HEK293 (cell line): ENCODE data around the gene N4BP2L2.

ENCODE experiments used
- CTCF ChIA-PET: fragments of 350-600 bp; formaldehyde crosslinking; extraction: SDS; loops from one replicate; lab custom pipeline; 2021; ENCODE audit warnings: antibody characterized with exemption; lab: Yijun Ruan, JAX
- POLR2A ChIA-PET: fragments of 300-600 bp; formaldehyde crosslinking; extraction: SDS; loops from one replicate; lab custom pipeline; 2020; ENCODE audit warnings: antibody characterized with exemption, inconsistent platforms; lab: Yijun Ruan, JAX
- H3K27ac ChIP-seq: fragments of 200-500 bp; sonication (Bioruptor generic); 2 replicates; pipeline ENCODE4 v1.5.1; 2014; ENCODE audit warnings: low read depth, low read length, control low read depth, inconsistent platforms; ENCODE audit errors: extremely low read depth
- H3K36me3 ChIP-seq, 2 experiments: fragments of 200-500 bp in 1 of 2; sonication (Bioruptor generic) in 1 of 2; 1 replicate in 1 of 2; 2 replicates in 1 of 2; pipeline ENCODE4 v1.5.1; 2014 to 2017; ENCODE audit warnings: inconsistent platforms in 2 of 2, low read length in 2 of 2; ENCODE audit not compliant: control insufficient read depth in 2 of 2, insufficient read depth in 1 of 2
- H3K4me1 ChIP-seq: fragments of 200-500 bp; sonication (Bioruptor generic); 2 replicates; pipeline ENCODE4 v1.5.1; 2014; ENCODE audit warnings: mild to moderate bottlenecking, low read length, inconsistent platforms; ENCODE audit not compliant: control insufficient read depth, insufficient read depth
- H3K4me3 ChIP-seq: 2 replicates; pipeline ENCODE4 v1.5.1; 2011; ENCODE audit warnings: low read depth, mild to moderate bottlenecking, control low read depth, low read length, moderate library complexity
- H3K9me3 ChIP-seq: fragments of 200-500 bp; sonication (Bioruptor generic); 2 replicates; pipeline ENCODE4 v1.5.1; 2014; ENCODE audit warnings: low read depth, low read length, inconsistent platforms; ENCODE audit not compliant: control insufficient read depth, insufficient read depth
- ELK4 ChIP-seq: IDR thresholded peaks from 2 replicates; pipeline ENCODE4 v1.6.1; 2011; ENCODE audit warnings: mild to moderate bottlenecking, low read depth, low read length, borderline replicate concordance
- KLF10 ChIP-seq: fragments of 450-650 bp; IDR thresholded peaks from 2 replicates; pipeline ENCODE4 v1.5.1; 2018; ENCODE audit warnings: missing biosample characterization, mild to moderate bottlenecking, missing genetic modification characterization
- KLF17 ChIP-seq: fragments of 450-650 bp; formaldehyde crosslinking; IDR thresholded peaks from 2 replicates; pipeline ENCODE4 v1.5.1; 2016; ENCODE audit warnings: missing biosample characterization, missing genetic modification characterization
- OVOL3 ChIP-seq: fragments of 450-650 bp; formaldehyde crosslinking; IDR thresholded peaks from 2 replicates; pipeline ENCODE4 v1.5.1; 2016; ENCODE audit warnings: missing biosample characterization, missing genetic modification characterization
- ZBTB1 ChIP-seq: fragments of 450-650 bp; formaldehyde crosslinking; IDR thresholded peaks from 2 replicates; pipeline ENCODE4 v1.5.1; 2016; ENCODE audit warnings: missing biosample characterization, missing genetic modification characterization
- ZBTB21 ChIP-seq: fragments of 450-650 bp; formaldehyde crosslinking; IDR thresholded peaks from 2 replicates; pipeline ENCODE4 v1.5.1; 2017; ENCODE audit warnings: missing biosample characterization, missing genetic modification characterization
- ZBTB26 ChIP-seq: fragments of 450-650 bp; formaldehyde crosslinking; optimal IDR thresholded peaks from 2 replicates; pipeline ENCODE3; 2016; ENCODE audit warnings: missing biosample characterization, mild to moderate bottlenecking, missing genetic modification characterization
- ZFP37 ChIP-seq: fragments of 450-650 bp; formaldehyde crosslinking; IDR thresholded peaks from 2 replicates; pipeline ENCODE4 v1.5.1; 2016; ENCODE audit warnings: missing biosample characterization, missing genetic modification characterization
- ZNF114 ChIP-seq: fragments of 450-650 bp; formaldehyde crosslinking; IDR thresholded peaks from 2 replicates; pipeline ENCODE4 v1.5.0; 2017; ENCODE audit warnings: missing biosample characterization, missing genetic modification characterization
- ZNF121 ChIP-seq: fragments of 450-650 bp; formaldehyde crosslinking; IDR thresholded peaks from 2 replicates; pipeline ENCODE4 v1.5.1; 2016; ENCODE audit warnings: missing biosample characterization, missing genetic modification characterization
- ZNF169 ChIP-seq: fragments of 450-650 bp; formaldehyde crosslinking; IDR thresholded peaks from 2 replicates; pipeline ENCODE4 v1.5.1; 2016; ENCODE audit warnings: missing biosample characterization, missing genetic modification characterization
- ZNF18 ChIP-seq: fragments of 450-650 bp; formaldehyde crosslinking; IDR thresholded peaks from 2 replicates; pipeline ENCODE4 v1.5.1; 2016; ENCODE audit warnings: missing biosample characterization, missing genetic modification characterization
- ZNF184 ChIP-seq: fragments of 450-650 bp; IDR thresholded peaks from 2 replicates; pipeline ENCODE4 v1.5.1; 2018; ENCODE audit warnings: missing biosample characterization, mild to moderate bottlenecking, missing genetic modification characterization
- ZNF202 ChIP-seq: fragments of 450-650 bp; formaldehyde crosslinking; IDR thresholded peaks from 2 replicates; pipeline ENCODE4 v1.5.1; 2016; ENCODE audit warnings: missing biosample characterization, missing genetic modification characterization, borderline replicate concordance
- ZNF23 ChIP-seq: fragments of 450-650 bp; formaldehyde crosslinking; IDR thresholded peaks from 2 replicates; pipeline ENCODE4 v1.5.1; 2016; ENCODE audit warnings: missing biosample characterization, missing genetic modification characterization, borderline replicate concordance
- ZNF394 ChIP-seq: fragments of 450-650 bp; formaldehyde crosslinking; IDR thresholded peaks from 2 replicates; pipeline ENCODE4 v1.5.1; 2016; ENCODE audit warnings: missing biosample characterization, missing genetic modification characterization, mild to moderate bottlenecking, moderate library complexity, borderline replicate concordance
- ZNF398 ChIP-seq: fragments of 450-650 bp; formaldehyde crosslinking; IDR thresholded peaks from 2 replicates; pipeline ENCODE4 v1.5.1; 2017; ENCODE audit warnings: missing biosample characterization, missing genetic modification characterization
- ZNF423 ChIP-seq: fragments of 450-650 bp; formaldehyde crosslinking; IDR thresholded peaks from 2 replicates; pipeline ENCODE4 v1.5.1; 2016; ENCODE audit warnings: missing biosample characterization, missing genetic modification characterization
- ZNF433 ChIP-seq: fragments of 450-650 bp; formaldehyde crosslinking; IDR thresholded peaks from 2 replicates; pipeline ENCODE4 v1.5.1; 2016; ENCODE audit warnings: missing biosample characterization, missing genetic modification characterization, low read depth
- ZNF561 ChIP-seq: fragments of 450-650 bp; IDR thresholded peaks from 2 replicates; pipeline ENCODE4 v1.5.1; 2018; ENCODE audit warnings: missing biosample characterization, missing genetic modification characterization, borderline replicate concordance
- ZNF621 ChIP-seq: fragments of 450-650 bp; formaldehyde crosslinking; IDR thresholded peaks from 2 replicates; pipeline ENCODE4 v1.5.1; 2017; ENCODE audit warnings: missing biosample characterization, missing genetic modification characterization
- ZNF664 ChIP-seq: fragments of 450-650 bp; formaldehyde crosslinking; IDR thresholded peaks from 2 replicates; pipeline ENCODE4 v1.5.1; 2016; ENCODE audit warnings: missing biosample characterization, missing genetic modification characterization
- ZNF768 ChIP-seq: fragments of 450-650 bp; formaldehyde crosslinking; IDR thresholded peaks from 2 replicates; pipeline ENCODE4 v1.5.1; 2018; ENCODE audit warnings: missing biosample characterization, mild to moderate bottlenecking, missing genetic modification characterization
- ZXDB ChIP-seq: fragments of 450-650 bp; formaldehyde crosslinking; IDR thresholded peaks from 2 replicates; pipeline ENCODE4 v1.5.1; 2016; ENCODE audit warnings: missing biosample characterization, missing genetic modification characterization

Gene N4BP2L2

GRCh38 chr13:32545083-32545482, 6.5 kb upstream of the N4BP2L2 start (continued):
- TF ChIP-seq ZNF394 (tag by site-specific recombination) (peak; percentile 56; the same call in 1 of the 2 replicates), ZNF18 (no peak)

GRCh38 chr13:32542221-32542620, 3.6 kb upstream of the N4BP2L2 start:
- H3K9me3 ChIP-seq = no peaks in the 10 kb centered on the region
- no peak overlapping the region for H3K4me3 ChIP-seq
- ChIA-PET CTCF (interaction anchor here (0.5 to 0.6 kb wide), 2 partner anchors 10 to 664 kb away, joined by 3 read pairs; no protein-coding TSS in a partner anchor), POLR2A (no interaction called here)
- H3K27ac ChIP-seq = no peak overlapping the region
- TF ChIP-seq ZNF121 (tag by site-specific recombination) = no peak
- TF ChIP-seq KLF17 = no peak
- no peak for TF ChIP-seq ZNF433
- TF ChIP-seq ZBTB21 (tag by site-specific recombination) = no peak
- TF ChIP-seq ZNF23 (tag by site-specific recombination) = no peak
- no peak for TF ChIP-seq ZNF664
- no peak for TF ChIP-seq ELK4
- no peak for TF ChIP-seq ZBTB1 (tag by site-specific recombination)
- no peaks in the 10 kb centered on the region; the same call in 1 of the 2 replicates for H3K4me1 ChIP-seq
- no peaks in the 10 kb centered on the region for H3K36me3 ChIP-seq

- CTCF ChIA-PET = interaction anchor here (0.6 kb wide), 1 partner anchor 8 kb away, joined by 3 read pairs; no protein-coding TSS in a partner anchor
- Histone ChIP-seq H3K36me3 (peaks cover 14 to 26% of the 10 kb centered on the region in 2 experiments; a peak in 2 of 3 replicates), H3K4me1 (no peaks in the 10 kb centered on the region; the same call in 1 of the 2 replicates), H3K27ac (peak overlapping the region; percentile 79), H3K4me3 (peak overlapping the region; percentile 77), H3K9me3 (no peaks in the 10 kb centered on the region)
- POLR2A ChIA-PET = interaction anchor here (1.1 kb wide), 1 partner anchor 110 kb away, joined by 3 read pairs; the partner anchor contains the start of gene N4BP2L1
- TF ChIP-seq ZNF423 (tag by site-specific recombination) (no peak), ZNF398 (tag by site-specific recombination) (no peak), ZBTB21 (tag by site-specific recombination) (no peak), ZNF768 (no peak), ZNF664 (no peak), ZNF169 (tag by site-specific recombination) (no peak), KLF10 (tag by site-specific recombination) (0 out of 2 replicates have a peak, but pooled peaks have one; percentile 3), OVOL3 (tag by site-specific recombination) (no peak), ZNF114 (tag by site-specific recombination) (no peak), ZBTB26 (tag by site-specific recombination) (no peak), ZNF184 (no peak), ZNF202 (tag by site-specific recombination) (no peak), ZXDB (tag by site-specific recombination) (peak; percentile 1; the same call in 1 of the 2 replicates), ZFP37 (0 out of 2 replicates have a peak, but pooled peaks have one; percentile 14), ZNF561 (tag by site-specific recombination) (no peak), ZNF621 (no peak)
Observed at GRCh38 chr13:32538143-32538620, 413 bp downstream of the N4BP2L2 start.
